HG03139 (cell line): Measurements from ENCODE around the gene LDLRAD4.

Experiments used
- ATAC-seq: cut with Tn5 transposase; IDR thresholded peaks from one replicate; pipeline ENCODE4 v1.9.1; 2021; ENCODE audit not compliant: unreplicated experiment

Gene LDLRAD4

GRCh38 chr18:13201292-13201691 lies 17.3 kb upstream of the LDLRAD4 start:
- ATAC-seq, result no peak

GRCh38 chr18:13202571-13202970 lies 16.0 kb upstream of the LDLRAD4 start:
- no peak for ATAC-seq

GRCh38 chr18:13206301-13206700 lies 12.3 kb upstream of the LDLRAD4 start:
- no peak for ATAC-seq

- ATAC-seq, result no peak
Measured at GRCh38 chr18:13207294-13207693, 11.3 kb upstream of the LDLRAD4 start.

GRCh38 chr18:13211534-13211933 lies 7.0 kb upstream of the LDLRAD4 start:
- no peak for ATAC-seq

GRCh38 chr18:13213036-13213795 lies 5.3 kb upstream of the LDLRAD4 start:
- no peak for ATAC-seq

GRCh38 chr18:13214609-13215008 lies 4.0 kb upstream of the LDLRAD4 start:
- ATAC-seq, result no peak

GRCh38 chr18:13216092-13216582 lies 2.4 kb upstream of the LDLRAD4 start:
- ATAC-seq, result no peak

- ATAC-seq, result no peak
Measured at GRCh38 chr18:13216711-13217465, 1.7 kb upstream of the LDLRAD4 start.

GRCh38 chr18:13217466-13217961 lies 1.0 kb upstream of the LDLRAD4 start:
- no peak for ATAC-seq

GRCh38 chr18:13217971-13218367 lies 591 bp upstream of the LDLRAD4 start:
- no peak for ATAC-seq

- ATAC-seq, result no peak
Measured at GRCh38 chr18:13218997-13219396, 437 bp downstream of the LDLRAD4 start.

- ATAC-seq, result no peak
Measured at GRCh38 chr18:13219593-13220159, 1.1 kb downstream of the LDLRAD4 start.

GRCh38 chr18:13220361-13220991 lies 1.9 kb downstream of the LDLRAD4 start:
- ATAC-seq, result no peak

- no peak for ATAC-seq
Measured at GRCh38 chr18:13221869-13222855, 3.6 kb downstream of the LDLRAD4 start.

- no peak for ATAC-seq
Measured at GRCh38 chr18:13222856-13223281, 4.3 kb downstream of the LDLRAD4 start.

- no peak for ATAC-seq
Measured at GRCh38 chr18:13223311-13224143, 5.0 kb downstream of the LDLRAD4 start.

GRCh38 chr18:13225261-13225660 lies 6.7 kb downstream of the LDLRAD4 start:
- no peak for ATAC-seq

- no peak for ATAC-seq
Measured at GRCh38 chr18:13226533-13227144, 8.1 kb downstream of the LDLRAD4 start.
